DOHH2 (cell line): ENCODE data around the gene PGP.

Experiments used
- H3F3A ChIP-seq: fragments of 200-600 bp; sonication (generic), shearing (Covaris generic); 2 replicates; pipeline ENCODE4 v1.6.0; 2016; ENCODE audit warnings: antibody characterized with exemption, mild to moderate bottlenecking; ENCODE audit not compliant: control insufficient read depth, insufficient read depth
- H3K27ac ChIP-seq: fragments of 200-600 bp; sonication (generic); 2 replicates; pipeline ENCODE4 v1.5.1; 2014; ENCODE audit warnings: low read depth, mild to moderate bottlenecking, low read length, moderate library complexity
- H3K27me3 ChIP-seq: fragments of 200-600 bp; sonication (generic); 2 replicates; pipeline ENCODE4 v1.6.1; 2014; ENCODE audit warnings: mild to moderate bottlenecking, low read length, mixed read lengths; ENCODE audit not compliant: control insufficient read depth
- H3K36me3 ChIP-seq: fragments of 200-600 bp; sonication (generic); 2 replicates; pipeline ENCODE4 v1.6.1; 2014; ENCODE audit warnings: mild to moderate bottlenecking, low read length, moderate library complexity, mixed read lengths; ENCODE audit not compliant: control insufficient read depth
- H3K4me1 ChIP-seq: fragments of 200-600 bp; sonication (generic); 2 replicates; pipeline ENCODE4 v1.6.1; 2014; ENCODE audit warnings: mild to moderate bottlenecking, low read length, mixed read lengths; ENCODE audit not compliant: control insufficient read depth
- H3K4me2 ChIP-seq: fragments of 200-600 bp; sonication (generic); 2 replicates; pipeline ENCODE4 v1.6.0; 2014; ENCODE audit warnings: mild to moderate bottlenecking, low read length, moderate library complexity
- H3K4me3 ChIP-seq: fragments of 200-600 bp; sonication (generic); 2 replicates; pipeline ENCODE4 v1.5.1; 2014; ENCODE audit warnings: mild to moderate bottlenecking, low read length, mixed read lengths
- H3K79me2 ChIP-seq: fragments of 200-600 bp; sonication (generic); 2 replicates; pipeline ENCODE4 v1.6.1; 2014; ENCODE audit warnings: mild to moderate bottlenecking, low read length, mixed read lengths; ENCODE audit not compliant: control insufficient read depth
- H3K9me2 ChIP-seq: fragments of 200-600 bp; sonication (generic); replicated peaks from 2 replicates; pipeline ENCODE4 v1.6.1; 2014; ENCODE audit warnings: mild to moderate bottlenecking, low read length, mixed read lengths; ENCODE audit not compliant: control insufficient read depth
- H3K9me3 ChIP-seq: fragments of 200-600 bp; sonication (generic); 2 replicates; pipeline ENCODE4 v1.6.1; 2014; ENCODE audit warnings: antibody characterized with exemption, low read length, mixed read lengths; ENCODE audit not compliant: control insufficient read depth, insufficient read depth
- H4K20me1 ChIP-seq: fragments of 200-600 bp; sonication (generic); 2 replicates; pipeline ENCODE4 v1.6.0; 2014; ENCODE audit warnings: low read depth, mild to moderate bottlenecking, antibody characterized with exemption, low read length, moderate library complexity; ENCODE audit not compliant: control insufficient read depth, insufficient read depth
- CTCF ChIP-seq: fragments of 200-600 bp; sonication (generic); IDR thresholded peaks from one replicate; pipeline ENCODE4 v1.5.1; 2014; ENCODE audit warnings: antibody characterized with exemption, mild to moderate bottlenecking, low read depth, low read length; ENCODE audit not compliant: poor library complexity, severe bottlenecking
- EZH2phosphoT487 ChIP-seq: fragments of 200-600 bp; sonication (generic); IDR thresholded peaks from 2 replicates; pipeline ENCODE4 v1.6.1; 2017; ENCODE audit warnings: borderline replicate concordance, mild to moderate bottlenecking, antibody characterized with exemption, low read length, moderate library complexity, mixed read lengths

The PGP gene

GRCh38 chr16:2198283-2198682 is 16.4 kb downstream of the PGP start:
- TF ChIP-seq EZH2phosphoT487 = no peak
- no peak for TF ChIP-seq CTCF
- no peaks in the 10 kb centered on the region for H3K79me2 ChIP-seq
- no peaks in the 10 kb centered on the region for H3F3A ChIP-seq
- no peak overlapping the region for H3K4me3 ChIP-seq
- H3K4me1 ChIP-seq = peaks cover 10% of the 10 kb centered on the region
- no peaks in the 10 kb centered on the region for H3K36me3 ChIP-seq
- no peak overlapping the region for H3K4me2 ChIP-seq
- H3K9me2 ChIP-seq = no peaks in the 10 kb centered on the region
- peaks cover 5% of the 10 kb centered on the region; the same call in 1 of the 2 replicates for H4K20me1 ChIP-seq
- no peaks in the 10 kb centered on the region for H3K9me3 ChIP-seq
- peaks cover 63% of the 10 kb centered on the region for H3K27me3 ChIP-seq
- no peak overlapping the region for H3K27ac ChIP-seq

- no peak overlapping the region for H3K4me2 ChIP-seq
- no peak overlapping the region for H3K27ac ChIP-seq
- H3K4me1 ChIP-seq = peaks cover 10% of the 10 kb centered on the region
- no peaks in the 10 kb centered on the region for H3F3A ChIP-seq
- no peaks in the 10 kb centered on the region for H3K9me2 ChIP-seq
- H3K9me3 ChIP-seq = no peaks in the 10 kb centered on the region
- H3K27me3 ChIP-seq = peaks cover 64% of the 10 kb centered on the region
- no peaks in the 10 kb centered on the region for H3K79me2 ChIP-seq
- no peaks in the 10 kb centered on the region for H3K36me3 ChIP-seq
- no peak for TF ChIP-seq EZH2phosphoT487
- no peak for TF ChIP-seq CTCF
- no peak overlapping the region for H3K4me3 ChIP-seq
- H4K20me1 ChIP-seq = peaks cover 5% of the 10 kb centered on the region; the same call in 1 of the 2 replicates
These were observed 16.9 kb downstream of the PGP start for GRCh38 chr16:2197765-2198164.

GRCh38 chr16:2196981-2197511 is 17.6 kb downstream of the PGP start:
- Histone ChIP-seq H3K4me2 (no peak overlapping the region), H3K4me3 (no peak overlapping the region)
- TF ChIP-seq CTCF (no peak), EZH2phosphoT487 (peak; percentile 64; the same call in 1 of the 2 replicates)

More at GRCh38 chr16:2196981-2197511, 17.6 kb downstream of the PGP start:
- Histone ChIP-seq H3K4me1 (peaks cover 10% of the 10 kb centered on the region), H3K9me3 (no peaks in the 10 kb centered on the region), H3K27me3 (peaks cover 64% of the 10 kb centered on the region), H3K36me3 (no peaks in the 10 kb centered on the region), H3K9me2 (no peaks in the 10 kb centered on the region), H3K79me2 (no peaks in the 10 kb centered on the region), H3K27ac (no peak overlapping the region), H4K20me1 (peaks cover 5% of the 10 kb centered on the region; the same call in 1 of the 2 replicates), H3F3A (no peaks in the 10 kb centered on the region)
